H1 (cell line): ENCODE measurements around the gene SNRK. TPM values are rescaled to one million over a fixed set of nuclear protein-coding genes. Genes with fewer than 3 reads are reported as not detected.

ENCODE experiments used
- CTCF ChIA-PET: fragments of 300-600 bp; sonication (Branson Sonifier 250); formaldehyde crosslinking; loops from one replicate; lab custom pipeline; 2021; ENCODE audit not compliant: partially characterized antibody; lab: Charles Lee
- POLR2A ChIA-PET: fragments of 300-600 bp; sonication (Branson Sonifier 250); formaldehyde crosslinking; loops from one replicate; lab custom pipeline; 2021; ENCODE audit warnings: inconsistent platforms; ENCODE audit not compliant: partially characterized antibody; lab: Charles Lee
- DNase-seq, 2 experiments: peaks; one replicate each; pipeline versions ENCODE4 v3.0.0 to v3.0.0-alpha.2; 2010 to 2022; ENCODE audit warnings: low spot score in 2 of 2, low read depth in 1 of 2, mixed read lengths in 1 of 2
- FAIRE-seq: peaks from 2 replicates; lab custom pipeline; 2011; peaks lifted over from hg19 to GRCh38; lab: Jason Lieb, UNC
- H2AFZ ChIP-seq: 2 replicates; pipeline ENCODE4 v1.8.1; 2012; ENCODE audit warnings: low read length, inconsistent platforms
- H2AK5ac ChIP-seq: 2 replicates; pipeline ENCODE4 v1.6.1; 2013; ENCODE audit warnings: low read depth, low read length
- H2BK120ac ChIP-seq: replicated peaks from 2 replicates; pipeline ENCODE3; 2013; ENCODE audit warnings: low read depth, low read length, inconsistent platforms
- H2BK12ac ChIP-seq: 2 replicates; pipeline ENCODE4 v1.6.1; 2013; ENCODE audit warnings: low read depth, low read length
- H2BK15ac ChIP-seq: 2 replicates; pipeline ENCODE4 v1.6.1; 2013; ENCODE audit warnings: low read length
- H2BK20ac ChIP-seq: 2 replicates; pipeline ENCODE4 v1.6.1; 2013; ENCODE audit warnings: low read length
- H2BK5ac ChIP-seq: 2 replicates; pipeline ENCODE4 v1.6.1; 2013; ENCODE audit warnings: low read depth, low read length
- H3K14ac ChIP-seq: 2 replicates; pipeline ENCODE4 v1.6.1; 2013; ENCODE audit warnings: inconsistent platforms; ENCODE audit not compliant: insufficient read length
- H3K18ac ChIP-seq: 2 replicates; pipeline ENCODE4 v1.6.1; 2013; ENCODE audit warnings: low read length; ENCODE audit errors: extremely low read depth
- H3K23ac ChIP-seq: 2 replicates; pipeline ENCODE4 v1.6.1; 2013; ENCODE audit warnings: inconsistent platforms; ENCODE audit not compliant: insufficient read length
- H3K23me2 ChIP-seq: 2 replicates; pipeline ENCODE4 v1.6.1; 2013; ENCODE audit warnings: low read depth, low read length
- H3K27ac ChIP-seq: 2 replicates; pipeline ENCODE4 v1.6.1; 2011; ENCODE audit warnings: low read depth, low read length, inconsistent platforms
- H3K27me3 ChIP-seq, 4 experiments: replicated peaks in 1 of 4; 1 replicate in 1 of 4; 2 replicates in 3 of 4; pipeline versions ENCODE4 v1.6.1 to v1.8.1; 2011 to 2013; ENCODE audit warnings: low read length in 3 of 4, mild to moderate bottlenecking in 3 of 4, inconsistent platforms in 2 of 4, mixed read lengths in 2 of 4, moderate library complexity in 1 of 4; ENCODE audit not compliant: control insufficient read depth in 3 of 4, insufficient read depth in 3 of 4; ENCODE audit errors: extremely low read depth in 1 of 4
- H3K36me3 ChIP-seq, 4 experiments: 2 replicates each; pipeline versions ENCODE4 v1.6.1 to v1.8.1; 2011 to 2013; ENCODE audit warnings: mild to moderate bottlenecking in 4 of 4, low read length in 3 of 4, moderate library complexity in 2 of 4, control low read depth in 1 of 4, inconsistent platforms in 1 of 4; ENCODE audit not compliant: insufficient read depth in 4 of 4, control insufficient read depth in 2 of 4
- H3K4ac ChIP-seq: replicated peaks from 2 replicates; pipeline ENCODE3; 2013; ENCODE audit warnings: low read length, low read depth, mixed read lengths, inconsistent platforms; ENCODE audit not compliant: insufficient read length
- H3K4me1 ChIP-seq, 4 experiments: replicated peaks in 1 of 4; 1 replicate in 1 of 4; 2 replicates in 3 of 4; pipeline versions ENCODE4 v1.6.1 to v1.8.1; 2011 to 2013; ENCODE audit warnings: low read length in 3 of 4, inconsistent platforms in 2 of 4, mixed read lengths in 1 of 4; ENCODE audit not compliant: insufficient read depth in 4 of 4, control insufficient read depth in 3 of 4
- H3K4me2 ChIP-seq, 2 experiments: 2 replicates each; pipeline versions ENCODE4 v1.6.1 to v1.8.1; 2011 to 2013; ENCODE audit warnings: low read depth in 2 of 2, low read length in 2 of 2, control low read depth in 1 of 2, inconsistent platforms in 1 of 2, mild to moderate bottlenecking in 1 of 2; ENCODE audit not compliant: insufficient read depth in 1 of 2
- H3K4me3 ChIP-seq, 4 experiments: fragments of 200-600, 300-600 bp in 1 of 4; sonication (generic), shearing (Covaris generic), sonication (Bioruptor Twin) in 1 of 4; 2 replicates each; pipeline versions ENCODE4 v1.5.1 to v1.8.1; 2011 to 2016; ENCODE audit warnings: low read length in 4 of 4, low read depth in 3 of 4, control low read depth in 2 of 4, inconsistent platforms in 2 of 4, mild to moderate bottlenecking in 2 of 4, mixed read lengths in 1 of 4, moderate library complexity in 1 of 4; ENCODE audit not compliant: insufficient read depth in 2 of 4; ENCODE audit errors: extremely low read depth in 1 of 4
- H3K56ac ChIP-seq: replicated peaks from 2 replicates; pipeline ENCODE3; 2013; ENCODE audit warnings: low read depth, mild to moderate bottlenecking, mixed read lengths, low read length, inconsistent platforms; ENCODE audit not compliant: insufficient read length
- H3K79me1 ChIP-seq: 2 replicates; pipeline ENCODE4 v1.6.1; 2013; ENCODE audit warnings: low read depth, low read length, control low read depth
- H3K79me2 ChIP-seq, 2 experiments: 2 replicates each; pipeline versions ENCODE4 v1.6.1 to v1.8.1; 2012 to 2013; ENCODE audit warnings: low read length in 2 of 2, mild to moderate bottlenecking in 2 of 2, inconsistent platforms in 1 of 2; ENCODE audit not compliant: insufficient read depth in 2 of 2, control insufficient read depth in 1 of 2
- H3K9ac ChIP-seq, 4 experiments: replicated peaks in 1 of 4; 1 replicate in 1 of 4; 2 replicates in 3 of 4; pipeline versions ENCODE4 v1.6.1 to v1.8.1; 2011 to 2013; ENCODE audit warnings: low read depth in 3 of 4, low read length in 3 of 4, control low read depth in 2 of 4, mild to moderate bottlenecking in 2 of 4, moderate library complexity in 2 of 4, inconsistent platforms in 1 of 4; ENCODE audit errors: extremely low read depth in 1 of 4
- H3K9me3 ChIP-seq, 2 experiments: 2 replicates each; pipeline versions ENCODE4 v1.6.1 to v1.8.1; 2012 to 2013; ENCODE audit warnings: mild to moderate bottlenecking in 2 of 2, moderate library complexity in 2 of 2, control low read depth in 1 of 2, inconsistent platforms in 1 of 2, low read depth in 1 of 2, low read length in 1 of 2, mixed read lengths in 1 of 2; ENCODE audit not compliant: insufficient read depth in 2 of 2
- H4K20me1 ChIP-seq, 2 experiments: replicated peaks in 1 of 2; 2 replicates each; pipeline versions ENCODE3 to v1.8.1; 2011 to 2013; ENCODE audit warnings: inconsistent platforms in 2 of 2, low read length in 2 of 2, mild to moderate bottlenecking in 1 of 2; ENCODE audit not compliant: insufficient read depth in 2 of 2, control insufficient read depth in 1 of 2
- H4K5ac ChIP-seq: 2 replicates; pipeline ENCODE4 v1.6.1; 2013; ENCODE audit warnings: low read length, low read depth, mixed read lengths, inconsistent platforms; ENCODE audit not compliant: insufficient read length
- H4K8ac ChIP-seq: 2 replicates; pipeline ENCODE4 v1.8.0; 2013; ENCODE audit warnings: mild to moderate bottlenecking, moderate library complexity, low read length, inconsistent platforms; ENCODE audit not compliant: insufficient read depth; ENCODE audit errors: extremely low read depth
- H4K91ac ChIP-seq: replicated peaks from 2 replicates; pipeline ENCODE3; 2013; ENCODE audit warnings: low read length, mixed read lengths, inconsistent platforms; ENCODE audit not compliant: insufficient read length
- WGBS, 2 experiments: shearing (Covaris generic) in 1 of 2; methylation state at CpG; one replicate each; pipeline versions ENCODE4 v1.1.6 to v1.1.7; 2013 to 2015; ENCODE audit warnings: low lambda C conversion rate in 2 of 2, mixed read lengths in 2 of 2, inconsistent platforms in 1 of 2, low coverage in 1 of 2, missing lambda C conversion rate in 1 of 2; ENCODE audit not compliant: insufficient replicate concordance in 2 of 2, insufficient coverage in 1 of 2, insufficient read length in 1 of 2; ENCODE audit errors: extremely low coverage in 1 of 2, missing lambda C conversion rate in 1 of 2; 5-methylcytosine and 5-hydroxymethylcytosine counted together
- polyA plus RNA-seq, 7 experiments: library from polyadenylated mRNA; depleted of rRNA in 3 of 7; stranded (reverse) in 5 of 7; unstranded in 2 of 7; fragments of >200 nt in 5 of 7; fragments of 200-250 nt in 2 of 7; gene quantifications; 1 replicate in 5 of 7; 2 replicates in 1 of 7; 4 replicates in 1 of 7; pipeline versions ENCODE4 v1.2.1 to v1.2.3, GENCODE V29; 2011 to 2013; ENCODE audit warnings: missing spikeins in 2 of 7, mixed read lengths in 2 of 7
- total RNA-seq: library from RNA; stranded (reverse); fragmentation: NEBNext Ultra II Directional; extraction: Animal tissue kit (Norgen Biotek cat#: 25700); gene quantifications from 2 replicates; pipeline ENCODE4 v1.2.1, GENCODE V29; 2021
- TF ChIP-seq, protein P1 (sequence below): IDR thresholded peaks from 2 replicates; pipeline ENCODE4 v1.6.1; 2011; ENCODE audit warnings: low read depth, mild to moderate bottlenecking, low read length; ENCODE audit not compliant: insufficient read depth
- TF ChIP-seq, protein P2 (sequence below): IDR thresholded peaks from 2 replicates; pipeline ENCODE4 v1.6.1; 2012; ENCODE audit warnings: inconsistent platforms

Gene SNRK
- total and polyA plus RNA-seq, 2 of the 8 experiments (the other 6 are each of a cell fraction or from before 2014, with no cell fraction given), result 4.4 to 11.7 TPM

DNA sequence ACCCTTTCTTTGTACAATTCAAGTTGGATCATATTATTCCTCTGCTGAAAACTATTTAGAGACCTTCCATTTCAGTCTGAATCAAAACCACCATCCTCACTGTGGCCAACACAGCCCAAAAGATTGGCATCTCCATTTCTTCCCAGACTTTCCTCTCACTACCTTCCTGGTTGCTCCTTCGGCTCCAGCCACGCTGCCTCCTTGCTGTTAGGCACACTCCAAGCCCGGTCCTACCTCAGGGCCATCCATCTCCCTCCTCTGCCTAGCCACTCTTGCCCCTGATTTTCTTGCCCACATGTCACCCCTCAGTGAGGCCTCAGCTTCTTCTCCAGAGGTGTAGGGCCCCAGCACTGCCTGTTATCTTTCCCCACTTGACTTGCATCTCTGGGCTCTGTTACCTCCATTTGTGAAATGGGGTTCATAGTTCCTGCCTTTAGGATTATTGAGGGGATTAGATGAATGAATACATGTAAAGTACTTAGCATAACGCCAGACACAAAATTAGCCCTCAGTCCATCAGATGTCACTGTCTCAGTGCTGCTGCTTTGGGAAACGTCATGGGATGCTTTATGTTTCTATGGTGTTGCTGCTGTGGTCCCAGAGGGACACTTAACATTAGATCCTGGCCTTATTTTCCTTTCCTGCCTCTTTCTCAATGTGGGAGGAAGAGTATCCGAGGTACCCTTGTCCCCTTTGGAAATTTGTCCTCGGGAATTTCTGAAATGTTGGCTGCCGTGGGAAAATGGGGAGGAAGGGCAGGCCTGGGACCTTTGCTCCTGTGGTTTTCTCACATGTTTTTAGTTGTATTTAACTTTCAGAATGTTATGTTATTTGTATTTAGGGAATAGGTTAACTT is 31.3 kb downstream of the SNRK start:
- no peak overlapping the region for H2BK120ac ChIP-seq
- H3K79me1 ChIP-seq, result peaks cover 3% of the 10 kb centered on the region
- no peak overlapping the region for H4K8ac ChIP-seq
- TF ChIP-seq, protein P1, sequence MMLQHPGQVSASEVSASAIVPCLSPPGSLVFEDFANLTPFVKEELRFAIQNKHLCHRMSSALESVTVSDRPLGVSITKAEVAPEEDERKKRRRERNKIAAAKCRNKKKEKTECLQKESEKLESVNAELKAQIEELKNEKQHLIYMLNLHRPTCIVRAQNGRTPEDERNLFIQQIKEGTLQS, result no peak
- TF ChIP-seq, protein P2, sequence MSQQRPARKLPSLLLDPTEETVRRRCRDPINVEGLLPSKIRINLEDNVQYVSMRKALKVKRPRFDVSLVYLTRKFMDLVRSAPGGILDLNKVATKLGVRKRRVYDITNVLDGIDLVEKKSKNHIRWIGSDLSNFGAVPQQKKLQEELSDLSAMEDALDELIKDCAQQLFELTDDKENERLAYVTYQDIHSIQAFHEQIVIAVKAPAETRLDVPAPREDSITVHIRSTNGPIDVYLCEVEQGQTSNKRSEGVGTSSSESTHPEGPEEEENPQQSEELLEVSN, result no peak
- no peak overlapping the region for H3K18ac ChIP-seq
- no peak overlapping the region for H2BK20ac ChIP-seq
- H3K56ac ChIP-seq, result no peak overlapping the region
- peak overlapping the region; percentile 70; the same call in 1 of the 2 replicates for H2BK12ac ChIP-seq
- H3K27me3 ChIP-seq, result no peaks in the 10 kb centered on the region
- no peaks in the 10 kb centered on the region for H3K36me3 ChIP-seq
- H3K23me2 ChIP-seq, result no peaks in the 10 kb centered on the region
- H3K14ac ChIP-seq, result no peak overlapping the region
- no peak overlapping the region for H3K9ac ChIP-seq
- peak overlapping the region; percentile 24; the same call in 1 of the 2 replicates for H2AK5ac ChIP-seq
- peaks cover 0 to 6% (median 1%) of the 10 kb centered on the region in 4 experiments; a peak in 3 of 7 replicates for H3K4me1 ChIP-seq
- H3K4ac ChIP-seq, result no peak overlapping the region
- POLR2A ChIA-PET, result interaction anchor here (0.7 kb wide), 1 partner anchor 1719 kb away, joined by 4 read pairs; no protein-coding TSS in a partner anchor
- FAIRE-seq (no peak), DNase-seq (no peak)
- H3K23ac ChIP-seq, result no peak overlapping the region
- H2BK15ac ChIP-seq, result no peak overlapping the region
- H3K4me3 ChIP-seq, result no peak overlapping the region
- 88% methylated on average over 8 of the region's 8 CpGs; no CpG with 5 or more reads in 1 of the 2 experiments for WGBS, 2 experiments
- no peaks in the 10 kb centered on the region for H3K9me3 ChIP-seq
- peaks cover 3 to 4% of the 10 kb centered on the region in 2 experiments; a peak in 2 of 4 replicates for H3K79me2 ChIP-seq
- H3K4me2 ChIP-seq, result no peak overlapping the region
- no peak overlapping the region for H2AFZ ChIP-seq
- CTCF ChIA-PET, result interaction anchor here (1.0 kb wide), 1 partner anchor 28 kb away, joined by 3 read pairs; no protein-coding TSS in a partner anchor
- peak overlapping the region; percentile 37; the same call in 1 of the 2 replicates for H2BK5ac ChIP-seq
- no peak overlapping the region for H4K5ac ChIP-seq
- H4K91ac ChIP-seq, result no peak overlapping the region
- H4K20me1 ChIP-seq, result no peaks in the 10 kb centered on the region
- H3K27ac ChIP-seq, result no peak overlapping the region; the same call in 1 of the 2 replicates
